GM12875 (cell line): ENCODE results near the gene PPP2R2D.

Source experiments
- H3K4me3 ChIP-seq: one replicate; pipeline ENCODE4 v1.5.1; 2011; ENCODE audit warnings: low read depth, low read length, control low read depth
- TF ChIP-seq, protein P1 (sequence below): IDR thresholded peaks from 2 replicates; pipeline ENCODE4 v1.5.1; 2011; ENCODE audit warnings: low read depth, mild to moderate bottlenecking, control low read depth, inconsistent platforms, low read length, moderate library complexity, borderline replicate concordance; ENCODE audit not compliant: insufficient read depth

The PPP2R2D gene

DNA sequence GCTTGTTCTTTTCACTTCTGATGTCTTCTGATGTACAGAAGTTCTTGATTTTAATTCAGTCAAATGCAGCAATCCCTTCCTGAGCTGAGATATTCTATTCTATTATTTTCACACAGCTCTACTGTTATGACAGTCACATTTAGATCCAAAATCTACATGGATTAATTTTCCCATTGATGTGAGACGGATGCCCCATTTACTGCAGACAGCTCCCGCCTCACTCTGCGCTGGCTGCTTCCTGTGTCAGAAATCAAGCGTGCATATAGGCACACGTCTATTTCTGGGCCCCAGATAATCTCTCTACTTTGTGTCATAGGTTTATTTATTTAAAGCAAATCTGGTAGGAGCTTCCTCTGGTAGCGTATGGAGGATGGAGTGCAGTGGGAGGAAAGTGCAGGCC lies 74.2 kb downstream of the PPP2R2D start:
- TF ChIP-seq, protein P1, sequence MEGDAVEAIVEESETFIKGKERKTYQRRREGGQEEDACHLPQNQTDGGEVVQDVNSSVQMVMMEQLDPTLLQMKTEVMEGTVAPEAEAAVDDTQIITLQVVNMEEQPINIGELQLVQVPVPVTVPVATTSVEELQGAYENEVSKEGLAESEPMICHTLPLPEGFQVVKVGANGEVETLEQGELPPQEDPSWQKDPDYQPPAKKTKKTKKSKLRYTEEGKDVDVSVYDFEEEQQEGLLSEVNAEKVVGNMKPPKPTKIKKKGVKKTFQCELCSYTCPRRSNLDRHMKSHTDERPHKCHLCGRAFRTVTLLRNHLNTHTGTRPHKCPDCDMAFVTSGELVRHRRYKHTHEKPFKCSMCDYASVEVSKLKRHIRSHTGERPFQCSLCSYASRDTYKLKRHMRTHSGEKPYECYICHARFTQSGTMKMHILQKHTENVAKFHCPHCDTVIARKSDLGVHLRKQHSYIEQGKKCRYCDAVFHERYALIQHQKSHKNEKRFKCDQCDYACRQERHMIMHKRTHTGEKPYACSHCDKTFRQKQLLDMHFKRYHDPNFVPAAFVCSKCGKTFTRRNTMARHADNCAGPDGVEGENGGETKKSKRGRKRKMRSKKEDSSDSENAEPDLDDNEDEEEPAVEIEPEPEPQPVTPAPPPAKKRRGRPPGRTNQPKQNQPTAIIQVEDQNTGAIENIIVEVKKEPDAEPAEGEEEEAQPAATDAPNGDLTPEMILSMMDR: no peak

GRCh38 chr10:131975796-131976195 lies 75.0 kb downstream of the PPP2R2D start:
- no peak overlapping the region for H3K4me3 ChIP-seq
- TF ChIP-seq, protein P1: no peak

More for the DNA sequence above, 74.2 kb downstream of the PPP2R2D start:
- H3K4me3 ChIP-seq: no peak overlapping the region

DNA sequence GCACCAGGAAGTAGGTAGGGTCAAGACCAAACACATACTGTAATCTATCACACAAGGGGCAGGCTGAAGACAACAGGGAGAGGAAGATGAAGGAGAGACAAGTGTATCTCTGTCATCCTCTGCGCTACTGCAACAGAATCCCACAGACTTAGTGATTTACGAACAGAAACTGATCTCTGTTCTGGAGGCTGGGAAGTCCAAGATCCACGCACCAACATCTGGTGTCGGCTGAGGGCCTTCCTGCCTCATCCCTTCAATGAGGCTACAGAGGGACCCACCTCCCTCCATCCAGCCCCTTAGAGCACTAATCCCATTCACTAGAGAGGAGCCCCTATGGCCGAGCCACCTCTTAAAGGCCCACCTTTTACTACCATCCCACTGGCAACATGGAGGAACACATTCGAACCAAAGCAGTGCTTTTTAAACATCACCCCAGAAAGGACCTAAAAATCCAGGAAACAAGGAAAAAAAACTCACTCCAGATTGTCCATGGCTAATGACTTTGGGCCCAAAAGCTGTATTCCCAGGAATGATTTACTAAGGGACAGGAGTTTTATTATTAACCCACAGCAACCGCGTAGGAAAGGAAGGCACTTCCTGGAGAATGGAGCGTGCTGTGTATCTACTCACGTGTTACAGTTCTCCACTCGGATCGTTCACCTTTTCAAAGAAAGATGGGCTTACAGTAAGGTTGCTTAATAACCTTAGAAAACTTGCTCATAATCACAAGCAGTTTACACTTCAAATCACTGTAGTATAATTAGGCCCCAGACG lies 76.7 kb downstream of the PPP2R2D start:
- no peak overlapping the region for H3K4me3 ChIP-seq
- TF ChIP-seq, protein P1: no peak

- TF ChIP-seq, protein P1: no peak
- H3K4me3 ChIP-seq: no peak overlapping the region
These were observed 77.6 kb downstream of the PPP2R2D start for GRCh38 chr10:131978366-131978765.

DNA sequence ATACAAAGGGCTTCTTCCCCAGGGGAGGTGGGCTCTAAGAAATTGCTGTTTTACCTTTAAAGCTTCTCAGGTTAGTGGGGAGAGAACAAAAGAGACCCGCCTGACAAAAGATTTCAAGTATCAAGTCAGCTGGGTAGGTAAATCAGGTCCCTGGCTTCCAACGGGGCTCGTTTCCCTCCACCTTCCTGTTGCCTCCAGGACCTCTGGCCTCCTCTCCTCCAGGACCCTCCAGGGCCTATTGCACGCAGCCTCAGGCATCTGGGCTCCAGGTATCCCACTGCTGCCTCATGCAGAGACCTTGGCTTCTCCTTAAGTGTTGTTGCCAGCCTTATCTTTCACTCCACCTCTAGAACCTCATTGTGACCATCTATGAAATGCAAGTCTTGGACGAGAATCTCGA lies 78.0 kb downstream of the PPP2R2D start:
- TF ChIP-seq, protein P1: no peak
- H3K4me3 ChIP-seq: no peak overlapping the region

GRCh38 chr10:131979336-131979735 lies 78.5 kb downstream of the PPP2R2D start:
- TF ChIP-seq, protein P1: no peak
- H3K4me3 ChIP-seq: no peak overlapping the region

- TF ChIP-seq, protein P1: no peak
- H3K4me3 ChIP-seq: no peak overlapping the region
These were observed 79.0 kb downstream of the PPP2R2D start for GRCh38 chr10:131979821-131980270.
